GM21447 (cell line): Measurements from ENCODE around the gene IRAG1.

Source experiments
- ATAC-seq: cut with Tn5 transposase; IDR thresholded peaks from one replicate; pipeline ENCODE4 v1.9.1; 2021; ENCODE audit not compliant: unreplicated experiment

Gene IRAG1, protein sequence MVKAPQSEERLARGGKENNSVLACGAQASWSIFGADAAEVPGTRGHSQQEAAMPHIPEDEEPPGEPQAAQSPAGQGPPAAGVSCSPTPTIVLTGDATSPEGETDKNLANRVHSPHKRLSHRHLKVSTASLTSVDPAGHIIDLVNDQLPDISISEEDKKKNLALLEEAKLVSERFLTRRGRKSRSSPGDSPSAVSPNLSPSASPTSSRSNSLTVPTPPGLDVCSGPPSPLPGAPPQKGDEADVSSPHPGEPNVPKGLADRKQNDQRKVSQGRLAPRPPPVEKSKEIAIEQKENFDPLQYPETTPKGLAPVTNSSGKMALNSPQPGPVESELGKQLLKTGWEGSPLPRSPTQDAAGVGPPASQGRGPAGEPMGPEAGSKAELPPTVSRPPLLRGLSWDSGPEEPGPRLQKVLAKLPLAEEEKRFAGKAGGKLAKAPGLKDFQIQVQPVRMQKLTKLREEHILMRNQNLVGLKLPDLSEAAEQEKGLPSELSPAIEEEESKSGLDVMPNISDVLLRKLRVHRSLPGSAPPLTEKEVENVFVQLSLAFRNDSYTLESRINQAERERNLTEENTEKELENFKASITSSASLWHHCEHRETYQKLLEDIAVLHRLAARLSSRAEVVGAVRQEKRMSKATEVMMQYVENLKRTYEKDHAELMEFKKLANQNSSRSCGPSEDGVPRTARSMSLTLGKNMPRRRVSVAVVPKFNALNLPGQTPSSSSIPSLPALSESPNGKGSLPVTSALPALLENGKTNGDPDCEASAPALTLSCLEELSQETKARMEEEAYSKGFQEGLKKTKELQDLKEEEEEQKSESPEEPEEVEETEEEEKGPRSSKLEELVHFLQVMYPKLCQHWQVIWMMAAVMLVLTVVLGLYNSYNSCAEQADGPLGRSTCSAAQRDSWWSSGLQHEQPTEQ

GRCh38 chr11:10693509-10694081, at the start of gene IRAG1:
Gene IRAG1, minus strand, starts transcription at chr11:10693755. Its CDS starts 153 bp downstream, at chr11:10693602.
- ATAC-seq: no peak

DNA sequence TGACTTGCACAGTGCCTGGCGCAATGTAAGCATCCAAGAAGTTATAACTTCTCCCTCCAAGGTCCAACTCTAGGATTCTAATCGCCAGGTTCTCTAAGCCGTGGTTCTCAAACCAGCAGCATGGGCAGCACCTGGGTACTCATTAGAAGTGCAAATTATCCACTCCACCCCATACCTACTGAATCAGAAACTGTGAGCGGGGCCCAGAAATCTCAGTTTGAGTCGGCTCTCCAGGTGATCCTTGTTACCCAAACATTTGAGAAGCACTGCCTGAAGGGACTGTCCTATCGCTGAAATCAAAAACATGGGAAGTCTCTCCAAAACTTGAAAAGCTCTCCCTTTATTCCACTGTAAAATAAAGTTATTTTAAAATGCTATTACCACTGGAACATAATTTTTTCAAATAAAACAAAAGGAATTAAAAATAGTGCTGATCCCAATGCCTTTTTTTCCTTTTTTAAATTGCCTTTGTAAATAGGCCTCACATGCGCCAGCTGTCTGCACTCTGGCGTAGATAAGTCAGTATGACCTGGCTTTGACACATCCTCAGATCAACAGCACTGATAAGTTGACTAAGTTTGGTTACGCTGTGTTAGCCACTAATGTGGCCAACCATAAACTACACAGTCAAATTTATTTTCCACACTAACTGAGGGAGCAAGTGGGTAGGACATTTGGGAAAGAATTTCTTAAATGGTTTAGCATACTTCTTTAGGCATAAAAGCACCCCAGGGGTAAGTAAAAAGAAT, 49.1 kb upstream of the IRAG1 start:
- no peak for ATAC-seq

DNA sequence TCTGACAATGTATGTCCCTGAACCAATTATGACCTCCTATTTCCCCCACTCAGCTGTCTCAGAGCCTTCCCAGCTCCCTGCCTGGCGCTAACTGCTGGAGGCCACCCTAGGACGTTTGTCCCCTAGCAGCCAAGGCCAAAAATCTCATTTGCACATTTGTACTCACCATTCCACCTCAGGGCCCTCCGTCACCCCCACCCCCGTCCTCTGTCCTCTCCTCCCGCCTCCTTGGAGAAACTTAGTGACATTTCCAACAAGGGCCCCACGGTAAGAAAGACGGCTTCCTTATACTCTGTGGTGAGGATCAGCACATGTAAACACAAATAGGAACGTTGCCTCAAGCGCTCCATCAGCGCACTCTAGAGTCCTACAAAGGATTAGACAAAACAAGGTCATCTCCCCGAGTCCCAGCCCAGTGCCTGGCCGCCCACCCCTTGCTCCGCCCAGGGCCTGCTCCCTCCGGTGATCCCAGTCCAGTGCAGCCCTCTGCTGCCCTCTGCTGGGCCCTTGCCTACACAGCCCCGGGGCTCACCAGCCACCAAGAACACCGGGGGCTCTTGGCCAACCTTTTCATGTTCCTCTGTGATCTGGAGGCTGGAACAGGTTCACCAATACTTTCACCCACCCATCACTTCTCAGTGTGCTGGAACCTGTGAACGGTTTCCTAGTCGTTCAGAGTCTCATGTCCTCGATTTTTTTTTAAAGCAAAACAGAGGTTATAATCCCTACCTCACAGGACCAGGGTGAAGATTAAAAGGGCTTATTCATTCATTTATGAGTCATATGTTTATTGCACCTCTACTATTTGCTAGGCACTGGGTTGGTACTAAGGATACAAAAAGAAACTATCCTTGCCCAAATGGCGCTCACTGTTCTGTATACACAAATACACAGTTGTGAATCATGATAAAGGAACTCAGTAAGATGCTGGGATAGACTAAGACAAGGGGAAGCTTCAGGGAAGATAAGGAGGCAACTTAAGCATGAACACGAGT, 42.2 kb upstream of the IRAG1 start:
- peak; percentile 97 for ATAC-seq

DNA sequence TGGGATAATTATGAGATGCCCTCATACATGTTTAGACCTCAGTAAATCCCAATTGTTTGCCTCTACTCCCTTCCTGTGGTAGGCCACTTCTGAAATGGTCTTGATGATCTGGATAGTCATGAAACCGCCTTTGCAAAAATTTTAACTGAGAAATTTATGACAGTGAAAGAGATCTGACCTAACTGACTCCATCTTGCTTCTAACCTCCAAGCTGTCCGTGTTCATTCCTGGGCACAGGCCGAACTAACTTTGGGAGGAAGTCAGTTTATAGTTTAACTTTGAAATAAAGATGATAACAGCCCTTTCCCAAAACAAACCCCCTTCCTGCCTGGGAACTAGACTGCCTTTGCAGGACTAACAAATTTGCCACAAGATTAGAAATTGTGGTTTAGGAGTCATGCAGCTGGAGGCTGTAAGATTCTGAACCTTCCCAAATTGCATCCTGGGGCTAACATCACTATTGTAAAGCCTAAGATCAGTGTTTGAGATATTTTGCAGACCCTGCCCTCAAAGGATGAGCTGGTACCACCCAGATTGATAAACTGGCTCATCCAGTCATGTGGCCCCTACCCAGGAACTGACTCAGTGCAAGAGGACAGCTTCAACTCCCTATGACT, 37.6 kb upstream of the IRAG1 start:
- ATAC-seq: no peak

DNA sequence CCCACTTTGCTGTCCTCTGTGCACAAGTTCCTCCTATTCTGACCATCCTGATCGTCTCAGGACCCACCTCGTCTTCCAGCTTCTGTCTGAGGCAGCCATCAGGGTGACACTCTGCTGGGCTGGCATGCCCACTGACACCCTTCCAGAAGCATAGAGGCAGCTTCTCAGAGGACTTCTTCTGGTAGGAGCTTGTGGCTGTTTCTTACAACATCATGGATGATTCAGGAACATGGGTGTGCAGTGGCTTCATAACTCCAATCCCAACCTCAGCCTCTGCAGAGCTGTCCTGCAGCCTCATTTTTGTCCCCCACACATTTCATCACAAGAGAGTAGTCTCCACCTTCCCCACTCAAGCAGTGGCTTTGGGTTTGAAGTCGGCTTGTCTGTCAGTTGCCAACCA, 36.6 kb upstream of the IRAG1 start:
- no peak for ATAC-seq

- no peak for ATAC-seq
These were observed 35.4 kb upstream of the IRAG1 start for GRCh38 chr11:10728789-10729472.

GRCh38 chr11:10728154-10728553, 34.6 kb upstream of the IRAG1 start:
- ATAC-seq: no peak

- ATAC-seq: no peak
These were observed 33.7 kb upstream of the IRAG1 start for GRCh38 chr11:10727146-10727851.

- ATAC-seq: no peak
These were observed 32.3 kb upstream of the IRAG1 start for GRCh38 chr11:10725907-10726253.

DNA sequence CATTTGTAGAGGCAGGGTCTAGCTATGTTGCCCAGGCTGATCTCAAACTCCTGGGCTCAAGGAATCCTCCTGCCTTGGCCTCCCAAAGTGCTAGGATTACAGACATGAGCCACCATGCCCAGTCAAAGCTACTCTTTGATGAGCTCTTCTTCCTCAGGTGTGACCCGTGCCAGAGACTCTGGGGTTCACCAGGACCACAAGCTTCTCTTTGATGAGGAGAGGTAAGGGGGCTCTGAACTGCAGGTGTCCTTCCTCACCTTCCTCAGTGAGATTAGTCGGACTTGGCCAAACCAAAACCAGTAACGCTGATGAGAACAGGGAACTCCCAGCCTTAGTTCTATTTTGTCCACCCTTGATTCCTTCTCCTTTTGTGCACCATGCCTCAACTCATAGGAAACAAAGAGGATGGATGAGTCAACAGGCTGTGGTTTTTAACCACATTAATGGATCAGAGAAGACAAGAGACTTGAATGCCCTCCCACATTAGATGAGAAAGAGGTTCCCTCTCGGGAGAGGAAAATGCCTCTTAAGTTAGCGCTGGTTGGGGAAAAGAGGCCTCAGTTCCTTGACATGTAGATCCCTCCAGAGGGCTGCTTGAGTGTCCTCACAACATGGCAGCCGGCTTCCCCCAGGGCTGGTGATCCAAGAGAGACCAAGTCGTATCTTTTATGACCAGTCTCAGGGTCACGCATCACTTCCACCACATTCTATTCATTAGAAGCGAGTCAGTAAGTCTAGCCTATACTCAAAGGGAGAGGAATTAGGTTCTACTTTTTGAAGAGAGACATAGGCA, 31.8 kb upstream of the IRAG1 start:
- ATAC-seq: no peak

DNA sequence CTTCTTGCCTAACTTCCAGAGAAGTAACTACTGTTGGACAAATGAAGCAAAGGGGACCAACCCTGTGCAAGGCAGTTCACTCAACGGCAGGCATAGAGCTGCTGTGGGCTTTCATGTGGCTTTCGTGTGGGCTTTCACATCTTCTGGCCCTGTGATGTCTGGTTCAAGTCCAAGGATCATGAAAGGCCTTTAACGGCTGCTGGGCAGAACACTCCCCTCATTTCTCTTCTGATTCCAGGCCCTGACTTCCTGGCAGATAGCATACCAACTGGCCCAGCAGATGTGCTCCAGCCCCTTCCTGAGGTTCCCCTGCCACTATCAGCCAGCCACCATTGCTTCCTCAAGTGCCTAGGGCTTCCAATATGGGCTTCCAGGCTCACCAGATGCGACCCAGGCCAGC, 28.8 kb upstream of the IRAG1 start:
- no peak for ATAC-seq

GRCh38 chr11:10720881-10721376, 27.4 kb upstream of the IRAG1 start:
- ATAC-seq: no peak

GRCh38 chr11:10719616-10720015, 26.1 kb upstream of the IRAG1 start:
- ATAC-seq: no peak

- no peak for ATAC-seq
These were observed 23.1 kb upstream of the IRAG1 start for GRCh38 chr11:10716543-10717259.

GRCh38 chr11:10716122-10716521, 22.6 kb upstream of the IRAG1 start:
- ATAC-seq: no peak

GRCh38 chr11:10715571-10715970, 22.0 kb upstream of the IRAG1 start:
- no peak for ATAC-seq
